Ovary (tissue), 9 donors: ENCODE data around the gene ARID5B. TPM values are rescaled to one million over a fixed set of nuclear protein-coding genes. Genes with fewer than 3 reads are reported as not detected.

ENCODE experiments used
- DNase-seq, 5 donors: peaks; one replicate each; pipeline ENCODE4 v3.0.0-alpha.2; 2019 to 2020
- H3K27ac ChIP-seq, 2 donors: fragments of 200-600 bp; one replicate each; pipeline versions ENCODE4 v1.5.1 to v1.8.0; 2019 to 2022
- H3K27me3 ChIP-seq: fragments of 200-600 bp; one replicate; pipeline ENCODE4 v1.8.0; 2022
- H3K36me3 ChIP-seq: fragments of 200-600 bp; sonication (generic); one replicate; pipeline ENCODE4 v1.5.1; 2019
- H3K4me1 ChIP-seq: one replicate; pipeline ENCODE4 v1.8.1; 2013; ENCODE audit warnings: mild to moderate bottlenecking, moderate library complexity; ENCODE audit not compliant: insufficient read depth
- H3K4me3 ChIP-seq: fragments of 200-600 bp; sonication (generic); one replicate; pipeline ENCODE4 v1.5.1; 2017
- H3K9me3 ChIP-seq, 2 donors: fragments of 200-600 bp in 1 of 2; sonication (generic) in 1 of 2; one replicate each; pipeline versions ENCODE4 v1.5.1 to v1.8.1; 2013 to 2019; ENCODE audit warnings: mild to moderate bottlenecking in 1 of 2, moderate library complexity in 1 of 2
- CTCF ChIP-seq, 3 donors: fragments of 450-650 bp in 2 of 3; fragments of 200-600 bp in 1 of 3; IDR thresholded peaks; one replicate each; pipeline versions ENCODE4 v1.5.1 to v1.8.0; 2016 to 2022; ENCODE audit warnings: antibody characterized with exemption in 3 of 3, mild to moderate bottlenecking in 1 of 3
- EP300 ChIP-seq: sonication (generic); formaldehyde crosslinking; IDR thresholded peaks from one replicate; pipeline ENCODE4 v1.6.1; 2017; ENCODE audit warnings: antibody characterized with exemption
- POLR2A ChIP-seq: fragments of 450-650 bp; IDR thresholded peaks from one replicate; pipeline ENCODE4 v1.6.1; 2017; ENCODE audit warnings: antibody characterized with exemption, mild to moderate bottlenecking, moderate library complexity
- WGBS, 3 donors: extraction: QIAGEN DNeasy Blood & Tissue Kit in 1 of 3; methylation state at CpG; one replicate each; pipeline versions ENCODE4 v1.1.5 to v1.1.7; 2013 to 2017; 5-methylcytosine and 5-hydroxymethylcytosine counted together
- intact Hi-C, 4 donors: fragments of 100-400 bp; cut with DNase I; formaldehyde crosslinking; loops; one replicate each; pipeline versions ENCODE4 v1.11.0 to v1.15.1; 2022 to 2023
- polyA plus RNA-seq, 2 donors: library from polyadenylated mRNA; stranded (reverse); fragments of 200-250 nt in 1 of 2; fragments of 350-450 nt in 1 of 2; fragmentation: Illumina TruSeq in 1 of 2; extraction: RNeasy Lipid Tissue Mini Kit (QIAGEN cat#74804) in 1 of 2; gene quantifications; one replicate each; pipeline ENCODE4 v1.2.3, GENCODE V29; 2013 to 2014
- total RNA-seq, 7 donors: library from RNA; depleted of rRNA in 2 of 7; stranded (reverse); fragments of >200 nt in 2 of 7; fragmentation: NEBNext Ultra II Directional in 3 of 7; extraction: Animal tissue kit (Norgen Biotek cat#: 25700) in 3 of 7; gene quantifications; one replicate each; pipeline versions ENCODE4 v1.1.0 to v1.2.4, GENCODE V29; 2016 to 2023
- donor health status: DM: no; HTN: no; CAD: no; lungs with moderate emphysema.
- donor health status: DM: no; HTN: no; CAD: no.
- donor health status: Bipolar disorder and iron deficiency.
- donor health status: DM: yes; HTN: yes; CAD: no.
- donor health status: DM: no; HTN: no; CAD: no.
- donor health status: DM: yes; HTN: yes; CAD: no.

The ARID5B gene
- total and polyA plus RNA-seq, 9 donors = 18.3 to 61.8 (median 28.3) TPM

DNA sequence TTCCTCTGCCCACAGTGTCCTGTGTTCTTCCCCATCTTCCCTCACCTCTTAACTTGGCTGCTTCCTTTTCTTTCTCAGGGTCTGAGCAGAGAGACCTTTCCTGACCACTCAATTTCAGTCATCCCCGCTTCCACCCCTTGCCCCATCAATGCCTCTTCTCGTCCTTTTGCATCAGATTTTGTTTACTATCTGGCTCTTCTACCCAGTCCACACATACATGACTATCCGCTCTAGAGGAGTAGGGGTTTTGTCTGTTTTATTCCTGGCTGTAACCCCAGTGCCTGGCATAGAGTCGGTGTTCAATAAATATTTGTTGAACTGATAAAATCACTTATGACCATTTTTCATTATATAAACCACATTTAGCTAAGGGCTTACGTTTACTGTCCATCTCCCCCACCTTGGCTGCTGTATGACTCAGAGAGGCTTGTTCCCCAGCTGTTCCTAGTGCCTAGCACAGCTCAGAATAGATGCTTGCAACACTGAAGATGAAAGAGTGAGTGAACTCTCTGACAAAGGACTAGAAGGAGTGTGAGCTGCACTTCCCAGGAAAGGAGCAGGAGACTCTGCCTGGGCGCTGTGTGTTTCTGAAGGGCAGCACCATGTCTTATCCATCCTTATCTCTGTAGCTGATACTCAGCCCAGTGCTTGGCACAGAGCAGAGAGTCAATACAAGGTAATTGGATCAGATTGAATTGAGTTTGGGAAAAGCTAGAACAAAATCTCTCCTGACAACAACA lies 21.9 kb downstream of the ARID5B start:
- intact Hi-C loops = no loop called here
- whole genome bisulfite sequencing, 3 donors = 50 to 66% (median 55%) methylated on average over 6 of the region's 6 CpGs
- no peak overlapping the region for H3K27ac ChIP-seq

GRCh38 chr10:61923950-61924274 lies 22.4 kb downstream of the ARID5B start:
- intact Hi-C loops = no loop called here
- no peaks in the 10 kb centered on the region for H3K36me3 ChIP-seq
- no peaks in the 10 kb centered on the region for H3K9me3 ChIP-seq
- H3K4me3 ChIP-seq = no peak overlapping the region
- no peak for DNase-seq
- H3K27ac ChIP-seq = no peak overlapping the region
- 75 to 78% (median 75%) methylated on average over 2 of the region's 2 CpGs for WGBS, 3 donors
- TF ChIP-seq CTCF (IDR thresholded peaks at IDR 0.05) (no peak), POLR2A (no peak), EP300 (no peak)
- no peaks in the 10 kb centered on the region for H3K4me1 ChIP-seq
- H3K27me3 ChIP-seq = no peaks in the 10 kb centered on the region

More for the DNA sequence above, 21.9 kb downstream of the ARID5B start:
- TF ChIP-seq EP300 (no peak), CTCF (IDR thresholded peaks at IDR 0.05) (no peak), POLR2A (no peak)
- no peak for DNase-seq
- H3K27me3 ChIP-seq = no peaks in the 10 kb centered on the region
- no peaks in the 10 kb centered on the region for H3K4me1 ChIP-seq
- no peaks in the 10 kb centered on the region for H3K36me3 ChIP-seq
- no peaks in the 10 kb centered on the region for H3K9me3 ChIP-seq
- H3K4me3 ChIP-seq = no peak overlapping the region

GRCh38 chr10:61929555-61929954 lies 28.1 kb downstream of the ARID5B start:
- DNase-seq = no peak
- TF ChIP-seq POLR2A (no peak), CTCF (IDR thresholded peaks at IDR 0.05) (no peak), EP300 (no peak)
- WGBS, 3 donors = 93 to 95% (median 94%) methylated on average over 4 of the region's 4 CpGs
- Histone ChIP-seq H3K4me3 (no peak overlapping the region), H3K9me3 (no peaks in the 10 kb centered on the region), H3K27me3 (no peaks in the 10 kb centered on the region), H3K36me3 (no peaks in the 10 kb centered on the region), H3K27ac (no peak overlapping the region), H3K4me1 (no peaks in the 10 kb centered on the region)
- intact Hi-C loops = no loop called here

- Histone ChIP-seq H3K36me3 (no peaks in the 10 kb centered on the region), H3K27ac (no peak overlapping the region), H3K9me3 (no peaks in the 10 kb centered on the region), H3K4me3 (no peak overlapping the region), H3K27me3 (no peaks in the 10 kb centered on the region), H3K4me1 (no peaks in the 10 kb centered on the region)
- intact Hi-C loops = no loop called here
- TF ChIP-seq CTCF (IDR thresholded peaks at IDR 0.05) (no peak), EP300 (no peak), POLR2A (no peak)
- DNase-seq = no peak
- 97 to 99% (median 98%) methylated on average over 6 of the region's 6 CpGs for WGBS, 3 donors
Observed at GRCh38 chr10:61931620-61932332, 30.3 kb downstream of the ARID5B start.
